Activated naive CD8-positive, alpha-beta T cell treated with anti-CD3 and anti-CD28 coated beads, Interleukin-2, amount 50 U/mL, for 24 hours (primary cell): ENCODE measurements around the gene ZBTB5.
"Not testable (repeated sequence)": the region's sequence is repeated elsewhere in the genome, so short reads cannot be mapped to it uniquely, and the experiment has no call there.

Source experiments
- ATAC-seq: fragments of 150-1000 bp; cut with Tn5 transposase; one replicate; pipeline ENCODE4 v1.10.0; 2021
- DNase-seq: peaks from one replicate; pipeline ENCODE4 v3.0.0; 2021
- H3K27ac Mint-ChIP-seq: one replicate; pipeline ENCODE4 v1.8.0; 2021; ENCODE audit warnings: mild to moderate bottlenecking, mixed read lengths
- H3K27me3 Mint-ChIP-seq: one replicate; pipeline ENCODE4 v1.8.0; 2021; ENCODE audit warnings: mixed read lengths
- H3K36me3 Mint-ChIP-seq: one replicate; pipeline ENCODE4 v1.8.0; 2021; ENCODE audit warnings: low read depth, mixed read lengths
- H3K4me1 Mint-ChIP-seq: one replicate; pipeline ENCODE4 v1.8.0; 2021; ENCODE audit warnings: mixed read lengths
- H3K4me3 Mint-ChIP-seq: one replicate; pipeline ENCODE4 v1.8.0; 2021; ENCODE audit warnings: mild to moderate bottlenecking, moderate library complexity, mixed read lengths
- H3K9me3 Mint-ChIP-seq: one replicate; pipeline ENCODE4 v1.8.0; 2021; ENCODE audit warnings: mixed read lengths

ZBTB5 gene

DNA sequence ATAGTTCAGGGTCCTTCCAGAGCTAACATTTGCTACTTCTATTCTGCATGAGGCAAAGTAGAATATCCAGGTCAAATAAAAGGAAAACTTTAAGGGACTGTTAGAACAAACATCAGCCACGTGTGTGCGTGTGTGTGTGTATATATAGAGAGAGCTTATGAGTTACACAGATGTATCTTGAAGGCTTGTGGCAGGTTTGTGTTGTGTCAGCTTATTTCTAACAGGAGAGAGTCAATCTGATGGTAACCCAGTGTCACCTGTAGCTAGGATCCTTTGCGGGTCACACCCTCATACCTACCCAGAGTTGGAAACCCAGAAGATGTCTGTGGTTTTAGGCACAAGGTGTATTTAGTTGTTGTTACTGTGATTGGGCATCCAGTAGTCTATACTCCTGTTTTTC lies 33.2 kb upstream of the ZBTB5 start:
- Mint-ChIP-seq H3K27ac (no peak overlapping the region), H3K4me3 (no peak overlapping the region), H3K9me3 (no peaks in the 10 kb centered on the region), H3K36me3 (peaks cover 74% of the 10 kb centered on the region), H3K27me3 (no peaks in the 10 kb centered on the region), H3K4me1 (peaks cover 8% of the 10 kb centered on the region)
- ATAC-seq (no peak), DNase-seq (no peak)

DNA sequence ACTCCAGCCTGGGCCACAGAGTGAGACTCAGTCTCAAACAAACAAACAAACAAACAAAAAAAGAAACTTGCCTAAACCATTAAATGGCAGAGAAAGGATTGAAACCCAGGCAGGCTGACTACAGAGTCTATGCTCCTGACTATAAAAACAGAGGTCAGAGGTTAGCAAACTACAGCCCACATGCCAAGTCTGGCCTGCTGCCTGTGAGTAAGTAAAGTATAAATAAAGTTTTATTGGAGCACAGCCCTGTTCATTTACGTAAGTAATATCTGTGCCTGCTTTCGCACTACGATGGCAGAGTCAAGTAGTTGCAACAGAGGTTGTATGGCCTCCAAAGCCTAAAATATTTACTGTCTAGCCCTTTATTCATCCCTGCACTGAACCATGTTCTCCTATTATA lies 32.1 kb upstream of the ZBTB5 start:
- Mint-ChIP-seq H3K36me3 (peaks cover 73% of the 10 kb centered on the region), H3K4me1 (peaks cover 2% of the 10 kb centered on the region), H3K27me3 (no peaks in the 10 kb centered on the region), H3K27ac (no peak overlapping the region), H3K9me3 (no peaks in the 10 kb centered on the region), H3K4me3 (no peak overlapping the region)
- no peak for ATAC-seq
- DNase-seq = no peak

DNA sequence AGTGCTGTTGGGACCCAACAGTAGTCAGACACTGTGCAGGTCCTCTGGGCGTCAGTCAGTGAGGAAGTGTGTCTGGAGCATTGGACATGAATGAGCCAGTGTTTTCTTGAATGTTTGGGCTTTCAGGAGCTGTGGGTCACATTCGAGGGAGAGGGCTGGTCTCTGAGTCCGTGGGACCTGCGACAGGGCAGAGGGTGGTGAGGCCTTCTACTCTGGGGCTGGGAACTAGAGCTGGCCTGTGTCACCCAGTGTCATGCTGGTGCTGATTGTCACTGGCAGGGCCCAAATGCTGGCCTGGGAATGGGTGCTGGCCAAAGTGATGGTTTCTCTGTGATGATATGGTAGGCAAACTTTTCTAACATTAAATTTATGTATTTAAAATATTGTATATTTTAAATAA lies 30.8 kb upstream of the ZBTB5 start:
- H3K9me3 Mint-ChIP-seq = no peaks in the 10 kb centered on the region
- peaks cover 69% of the 10 kb centered on the region for H3K36me3 Mint-ChIP-seq
- no peak for DNase-seq
- H3K4me3 Mint-ChIP-seq = no peak overlapping the region
- no peaks in the 10 kb centered on the region for H3K27me3 Mint-ChIP-seq
- no peak overlapping the region for H3K27ac Mint-ChIP-seq
- peaks cover 3% of the 10 kb centered on the region for H3K4me1 Mint-ChIP-seq
- no peak for ATAC-seq

DNA sequence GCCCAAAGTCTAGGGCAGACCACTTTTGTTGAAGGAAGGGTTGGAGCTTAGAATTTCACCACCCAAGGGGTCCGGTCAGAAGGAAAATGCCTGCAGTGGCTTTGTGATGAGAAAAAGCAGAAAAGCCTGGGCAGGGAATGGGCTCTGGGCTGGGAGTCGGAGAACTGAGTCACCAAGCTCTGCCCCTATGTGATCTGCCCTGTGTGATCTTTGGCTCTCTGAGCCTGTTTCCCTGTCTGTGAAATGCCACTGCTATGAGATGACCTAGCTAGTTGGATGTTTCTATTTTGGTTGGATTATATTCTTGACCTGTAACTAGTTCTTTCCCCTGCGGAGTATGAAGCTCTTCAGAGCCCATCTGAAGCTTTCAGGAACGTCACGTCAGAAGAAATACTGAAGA lies 30.3 kb upstream of the ZBTB5 start:
- DNase-seq = no peak
- Mint-ChIP-seq H3K9me3 (no peaks in the 10 kb centered on the region), H3K4me1 (peaks cover 6% of the 10 kb centered on the region), H3K27me3 (no peaks in the 10 kb centered on the region), H3K27ac (no peak overlapping the region), H3K4me3 (no peak overlapping the region), H3K36me3 (peaks cover 71% of the 10 kb centered on the region)
- no peak for ATAC-seq

DNA sequence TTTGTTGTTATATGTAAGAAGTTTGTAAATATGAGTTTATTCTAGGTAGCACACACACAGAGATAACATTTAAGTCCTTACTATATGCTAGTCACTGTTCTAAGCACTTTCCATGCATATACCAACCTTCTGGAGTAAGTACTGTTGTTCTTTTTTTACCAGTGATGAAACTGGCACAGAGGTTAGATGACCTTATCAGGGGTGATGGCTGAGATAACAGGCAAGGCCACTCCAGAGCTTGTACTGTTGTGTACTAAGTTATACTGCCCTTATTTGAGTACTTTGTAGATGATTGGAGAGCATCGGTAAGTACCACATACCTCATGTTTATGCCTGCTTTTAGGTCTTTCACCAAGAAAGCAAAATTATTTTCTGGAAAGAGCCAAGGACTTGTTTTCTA lies 26.7 kb upstream of the ZBTB5 start:
- peaks cover 65% of the 10 kb centered on the region for H3K36me3 Mint-ChIP-seq
- H3K27me3 Mint-ChIP-seq = no peaks in the 10 kb centered on the region
- DNase-seq (no peak), ATAC-seq (peak; percentile 21)
- no peaks in the 10 kb centered on the region for H3K9me3 Mint-ChIP-seq
- H3K27ac Mint-ChIP-seq = no peak overlapping the region
- H3K4me1 Mint-ChIP-seq = peaks cover 30% of the 10 kb centered on the region
- H3K4me3 Mint-ChIP-seq = no peak overlapping the region

DNA sequence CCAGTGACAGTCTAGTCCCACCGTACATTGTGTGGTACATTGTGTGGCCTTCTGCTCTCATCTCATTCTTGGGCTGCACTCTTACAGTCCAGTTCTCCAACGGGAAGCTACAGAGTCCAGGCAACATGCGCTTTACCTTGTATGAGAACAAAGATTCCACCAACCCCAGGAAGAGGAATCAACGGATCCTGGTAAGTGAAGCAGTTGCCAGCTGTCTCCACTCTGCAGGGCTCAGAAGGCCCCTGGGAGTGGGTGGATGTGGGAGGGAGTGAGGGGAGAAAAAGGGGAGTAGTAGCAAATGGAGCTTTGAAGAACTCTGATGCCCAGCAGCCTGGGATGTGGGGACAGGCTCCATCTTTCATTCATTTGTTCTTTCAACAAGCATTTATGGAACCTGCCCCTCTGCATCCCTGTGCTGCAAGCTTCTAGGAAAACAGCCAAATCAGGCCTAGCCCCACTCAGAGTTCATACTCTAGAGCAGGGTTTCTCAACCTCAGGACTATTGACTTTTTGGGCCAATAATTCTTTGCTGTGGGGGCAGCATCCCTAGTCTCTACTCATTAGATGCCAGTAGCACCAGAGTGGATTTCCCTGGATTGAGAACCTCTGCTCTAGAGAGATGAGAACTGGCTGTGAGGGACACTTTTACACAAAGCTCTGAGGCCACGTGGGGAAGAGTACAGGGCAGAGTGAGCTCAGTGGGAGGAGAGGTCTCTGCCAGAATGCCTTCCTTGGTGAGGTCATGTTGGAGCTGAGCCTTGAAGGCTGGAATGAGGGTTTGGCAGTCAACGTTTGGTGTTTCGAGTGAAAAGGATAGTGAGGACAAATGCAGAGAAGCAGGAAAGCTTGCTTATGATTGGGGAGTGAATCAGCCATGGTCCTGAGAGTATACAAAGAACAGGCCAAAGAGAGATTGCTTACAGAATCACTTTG lies 21.6 kb upstream of the ZBTB5 start:
- peaks cover 41% of the 10 kb centered on the region for H3K4me1 Mint-ChIP-seq
- ATAC-seq (no peak), DNase-seq (no peak)
- H3K36me3 Mint-ChIP-seq = peaks cover 37% of the 10 kb centered on the region
- peaks cover under 1% of the 10 kb centered on the region for H3K27me3 Mint-ChIP-seq
- no peaks in the 10 kb centered on the region for H3K9me3 Mint-ChIP-seq
- peak overlapping the region; percentile 86 for H3K27ac Mint-ChIP-seq
- peak overlapping the region; percentile 90 for H3K4me3 Mint-ChIP-seq

DNA sequence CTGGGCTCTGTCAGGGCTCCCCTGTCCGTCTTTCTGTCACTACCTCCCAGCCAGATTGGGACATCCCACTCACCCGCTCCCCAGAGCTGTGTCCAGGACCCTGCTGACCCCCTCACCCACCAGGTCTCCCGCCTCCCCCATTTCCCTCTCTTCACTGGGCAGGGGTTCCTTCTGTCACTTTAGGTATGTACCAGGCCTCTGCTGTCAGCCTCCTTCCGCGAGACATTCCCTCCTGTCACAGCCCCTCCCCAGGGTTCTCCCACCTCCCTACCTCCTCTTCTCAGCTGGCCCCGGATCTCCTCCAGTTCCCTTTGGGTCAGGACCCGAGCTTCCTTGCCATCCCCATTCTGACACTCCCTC lies 21.0 kb upstream of the ZBTB5 start:
- Mint-ChIP-seq H3K36me3 (peaks cover 34% of the 10 kb centered on the region), H3K4me1 (peaks cover 42% of the 10 kb centered on the region), H3K27me3 (peaks cover 6% of the 10 kb centered on the region), H3K27ac (peak overlapping the region; percentile 86), H3K4me3 (peak overlapping the region; percentile 90), H3K9me3 (no peaks in the 10 kb centered on the region)
- DNase-seq (no peak), ATAC-seq (peak; percentile 0)

DNA sequence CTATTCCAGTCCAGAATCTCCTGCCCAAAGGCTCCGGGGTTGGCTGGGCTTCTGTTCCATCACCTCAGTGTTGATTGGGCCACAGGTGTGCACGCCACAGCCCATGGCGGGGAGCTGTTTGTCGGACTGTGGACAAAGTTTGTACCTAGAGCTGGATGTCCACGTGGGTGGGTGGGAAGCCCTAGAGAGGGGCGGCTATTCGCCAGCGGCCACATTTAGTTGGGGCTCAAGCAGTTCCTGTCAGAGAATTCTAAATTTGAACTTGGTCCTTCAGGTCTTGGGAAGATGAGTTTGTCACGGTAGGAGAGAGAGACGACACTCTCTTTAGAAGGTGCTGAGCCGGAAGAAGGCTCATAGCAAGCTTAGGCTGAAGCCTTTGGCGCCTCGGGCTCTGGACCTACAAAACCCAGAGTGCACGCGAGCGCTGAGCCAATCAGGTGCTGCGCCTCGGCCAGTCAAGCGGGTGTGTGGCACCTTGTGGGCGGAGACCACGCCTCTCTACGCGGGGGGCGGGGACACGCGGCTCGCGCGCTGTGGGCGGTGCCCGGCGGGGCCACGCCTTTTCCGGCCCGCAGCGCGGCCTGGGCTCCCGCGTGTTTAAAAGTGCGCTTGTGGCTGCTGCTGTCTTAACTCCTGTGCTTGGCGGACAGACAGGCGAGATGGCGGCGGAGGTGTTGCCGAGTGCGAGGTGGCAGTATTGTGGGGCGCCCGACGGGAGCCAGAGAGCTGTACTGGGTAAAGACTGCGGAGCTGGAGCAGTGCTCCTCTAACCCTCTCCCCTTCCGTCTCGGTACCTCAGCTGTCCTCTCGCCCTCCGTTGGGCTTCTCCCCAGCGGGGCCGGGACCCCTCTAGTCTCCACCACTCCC lies 20.4 kb upstream of the ZBTB5 start, which contains the start of gene POLR1E:
POLR1E (plus strand) TSS at position 560 of the 867 bp plus-strand sequence; CDS start at position 660, 100 bp downstream.
- H3K9me3 Mint-ChIP-seq = no peaks in the 10 kb centered on the region
- peak within 1 kb of the TSS; percentile 86 for H3K27ac Mint-ChIP-seq
- peak within 1 kb of the TSS; percentile 90 for H3K4me3 Mint-ChIP-seq
- H3K27me3 Mint-ChIP-seq = peaks cover 6% of the 10 kb centered on the region
- ATAC-seq = peak; percentile 96
- peaks cover 39% of the 10 kb centered on the region for H3K4me1 Mint-ChIP-seq
- H3K36me3 Mint-ChIP-seq = peaks cover 28% of the 10 kb centered on the region
- peak; percentile 97 for DNase-seq

DNA sequence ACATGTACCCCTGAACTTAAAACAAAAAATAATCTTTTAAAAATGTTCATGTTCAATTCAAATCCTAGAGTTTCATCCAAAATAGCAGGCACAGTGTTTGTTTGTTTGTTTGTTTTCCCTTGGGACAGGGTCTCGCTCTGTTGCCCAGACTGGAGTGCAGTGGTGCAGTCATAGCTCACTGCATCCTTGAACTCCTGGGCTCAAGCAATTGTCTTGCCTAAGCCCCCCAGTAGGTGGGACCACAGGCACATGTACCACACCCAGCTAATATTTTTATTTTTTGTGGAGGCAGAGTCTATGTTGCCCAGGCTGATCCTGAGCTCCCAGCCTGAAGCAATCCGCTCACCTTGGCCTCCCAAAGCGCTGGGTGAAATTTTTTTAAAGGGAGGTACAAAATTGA lies 15.5 kb upstream of the ZBTB5 start:
- no peaks in the 10 kb centered on the region for H3K9me3 Mint-ChIP-seq
- no peak overlapping the region for H3K4me3 Mint-ChIP-seq
- H3K27ac Mint-ChIP-seq = no peak overlapping the region
- DNase-seq (no peak), ATAC-seq (no peak)
- no peaks in the 10 kb centered on the region for H3K36me3 Mint-ChIP-seq
- peaks cover 15% of the 10 kb centered on the region for H3K4me1 Mint-ChIP-seq
- peaks cover 24% of the 10 kb centered on the region for H3K27me3 Mint-ChIP-seq

DNA sequence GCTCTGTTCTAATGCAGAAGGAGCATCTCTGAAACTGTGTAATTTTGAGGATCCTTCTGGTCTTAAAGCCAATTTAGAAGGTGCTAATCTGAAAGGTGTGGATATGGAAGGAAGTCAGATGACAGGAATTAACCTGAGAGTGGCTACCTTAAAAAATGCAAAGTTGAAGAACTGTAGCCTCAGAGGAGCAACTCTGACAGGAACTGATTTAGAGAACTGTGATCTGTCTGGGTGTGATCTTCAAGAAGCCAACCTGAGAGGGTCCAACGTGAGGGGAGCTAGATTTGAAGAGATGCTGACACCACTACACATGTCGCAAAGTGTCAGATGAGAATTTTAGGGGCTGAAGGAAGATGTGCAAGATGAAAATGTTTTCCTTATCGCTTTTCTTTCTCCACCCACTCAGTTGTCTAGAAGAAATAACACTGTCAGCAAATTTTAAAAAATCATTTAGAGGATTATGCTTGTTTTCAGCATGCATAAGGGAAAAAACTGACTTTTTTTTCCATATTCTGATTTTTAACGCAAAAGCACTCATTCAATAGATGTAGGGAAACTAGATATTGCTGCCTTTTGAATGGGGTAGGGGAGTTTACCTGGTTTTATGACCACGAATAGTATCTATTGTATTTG lies 12.9 kb upstream of the ZBTB5 start:
- H3K27me3 Mint-ChIP-seq = peaks cover 24% of the 10 kb centered on the region
- DNase-seq, H3K4me3 Mint-ChIP-seq, ATAC-seq, H3K4me1 Mint-ChIP-seq, H3K9me3 Mint-ChIP-seq, H3K27ac Mint-ChIP-seq, H3K36me3 Mint-ChIP-seq: not testable (repeated sequence)

DNA sequence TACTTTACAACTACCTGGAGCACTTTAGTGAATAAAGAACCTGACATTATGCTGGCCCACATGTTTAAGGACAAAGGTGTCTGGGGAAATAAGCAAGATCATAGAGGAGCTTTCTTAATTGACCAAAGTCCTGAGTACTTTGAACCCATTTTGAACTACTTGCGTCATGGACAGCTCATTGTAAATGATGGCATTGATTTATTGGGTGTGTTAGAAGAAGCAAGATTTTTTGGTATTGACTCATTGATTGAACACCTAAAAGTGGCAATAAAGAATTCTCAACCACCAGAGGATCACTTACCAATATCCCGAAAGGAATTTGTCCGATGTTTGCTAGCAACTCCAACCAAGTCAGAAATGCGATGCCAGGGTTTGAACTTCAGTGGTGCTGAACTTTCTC lies 12.2 kb upstream of the ZBTB5 start:
- H3K4me3 Mint-ChIP-seq, H3K4me1 Mint-ChIP-seq, H3K27ac Mint-ChIP-seq, H3K36me3 Mint-ChIP-seq, DNase-seq, ATAC-seq, H3K9me3 Mint-ChIP-seq: not testable (repeated sequence)
- peaks cover 24% of the 10 kb centered on the region for H3K27me3 Mint-ChIP-seq

DNA sequence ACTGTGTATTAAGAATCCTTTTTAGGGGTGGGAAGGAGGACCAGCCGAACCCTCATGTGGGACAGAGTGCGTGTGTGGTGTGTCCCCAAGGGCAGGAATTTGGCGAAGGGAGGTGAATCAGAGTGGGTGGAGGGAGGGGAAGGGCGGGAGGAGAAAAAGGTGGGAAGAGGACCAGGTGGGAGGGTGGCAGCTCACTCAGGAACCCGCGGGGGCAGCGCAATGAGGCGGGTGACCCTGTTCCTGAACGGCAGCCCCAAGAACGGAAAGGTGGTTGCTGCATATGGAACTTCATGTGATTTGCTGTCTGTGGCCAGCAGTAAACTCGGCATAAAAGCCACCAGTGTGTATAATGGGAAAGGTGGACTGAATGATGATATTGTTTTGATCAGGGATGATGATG lies 11.7 kb upstream of the ZBTB5 start:
- no peak for DNase-seq
- Mint-ChIP-seq H3K4me1 (peaks cover 14% of the 10 kb centered on the region), H3K4me3 (no peak overlapping the region), H3K36me3 (no peaks in the 10 kb centered on the region), H3K27me3 (peaks cover 24% of the 10 kb centered on the region), H3K27ac (no peak overlapping the region), H3K9me3 (peaks cover 5% of the 10 kb centered on the region)
- ATAC-seq = no peak

DNA sequence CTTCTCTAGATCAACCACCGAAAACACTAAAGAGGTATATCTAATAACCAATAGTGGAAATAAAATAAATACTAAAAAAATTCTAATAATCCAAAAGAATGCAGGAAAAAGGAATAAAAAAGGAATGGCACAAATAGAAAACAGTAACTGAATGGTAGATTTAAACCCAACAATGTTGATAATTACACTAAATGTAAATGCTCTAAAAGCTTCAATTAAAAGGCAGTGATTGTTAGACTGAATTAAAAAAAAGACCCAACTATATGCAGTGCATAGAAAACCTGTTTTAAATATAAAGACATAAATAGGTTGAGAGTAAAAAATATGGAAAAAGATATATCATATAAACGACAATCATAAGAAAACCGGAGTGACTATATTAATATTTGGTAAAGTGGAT lies 9.2 kb upstream of the ZBTB5 start:
- no peak overlapping the region for H3K4me3 Mint-ChIP-seq
- DNase-seq (no peak), ATAC-seq (no peak)
- peaks cover 12% of the 10 kb centered on the region for H3K4me1 Mint-ChIP-seq
- H3K27ac Mint-ChIP-seq = no peak overlapping the region
- peaks cover 14% of the 10 kb centered on the region for H3K27me3 Mint-ChIP-seq
- no peaks in the 10 kb centered on the region for H3K36me3 Mint-ChIP-seq
- peaks cover 5% of the 10 kb centered on the region for H3K9me3 Mint-ChIP-seq

DNA sequence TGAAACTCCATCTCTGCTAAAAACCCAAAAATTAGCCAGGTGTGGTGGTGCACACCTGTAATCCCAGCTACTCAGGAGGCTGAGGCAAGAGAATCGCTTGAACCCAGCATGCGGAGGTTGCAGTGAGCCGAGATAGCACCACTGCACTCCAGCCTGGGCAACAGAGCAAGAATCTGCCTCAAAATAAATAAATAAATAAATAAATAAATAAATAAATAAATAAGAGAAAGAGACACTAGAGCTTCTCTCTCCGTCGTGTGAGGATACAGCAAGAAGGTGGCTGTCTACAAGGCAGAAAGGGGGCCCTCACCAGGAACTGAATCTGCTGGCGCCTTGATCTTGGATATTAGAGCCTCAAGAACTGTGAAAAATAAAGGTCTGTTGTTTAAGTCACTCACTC lies 8.7 kb upstream of the ZBTB5 start:
- H3K4me3 Mint-ChIP-seq, ATAC-seq, H3K9me3 Mint-ChIP-seq, DNase-seq, H3K36me3 Mint-ChIP-seq, H3K27ac Mint-ChIP-seq: not testable (repeated sequence)
- Mint-ChIP-seq H3K4me1 (peaks cover 12% of the 10 kb centered on the region), H3K27me3 (peaks cover 14% of the 10 kb centered on the region)
